Measurements from ENCODE around the gene ANO7. TPM values are rescaled to one million over a fixed set of nuclear protein-coding genes. Genes with fewer than 3 reads are reported as not detected.

ANO7 gene
- polyA plus RNA-seq, 1 donor from 2014 or later: not detected

DNA sequence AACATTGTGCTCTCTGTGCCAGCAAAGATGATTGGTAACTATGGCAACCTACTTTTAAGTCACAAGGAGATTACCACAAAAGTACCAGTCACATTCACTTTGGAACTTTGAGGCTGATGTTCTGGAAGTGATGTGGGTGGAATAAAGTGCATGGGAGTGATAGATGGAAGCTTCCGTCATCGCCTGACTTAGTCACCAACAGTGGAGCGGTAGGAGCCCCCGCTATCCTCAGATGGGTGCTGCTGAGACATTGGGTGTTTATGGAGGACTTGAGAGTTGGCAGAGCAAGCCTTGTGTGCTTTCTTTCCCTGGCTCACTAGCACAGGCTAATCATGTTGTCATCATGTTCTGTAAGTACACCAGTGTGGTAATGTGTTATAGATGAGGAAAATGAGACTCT is 33.6 kb upstream of the ANO7 start:
- TF ChIP-seq EP300 (conservative IDR thresholded peaks at IDR 0.05; ENCODE audit: poor library complexity, severe bottlenecking) (no peak), MXI1 (conservative IDR thresholded peaks at IDR 0.05; ENCODE audit: poor library complexity, severe bottlenecking) (no peak), EZH2 (IDR thresholded peaks at IDR 0.05; ENCODE audit: borderline replicate concordance, insufficient read depth, low read length, poor library complexity, severe bottlenecking) (no peak), RAD21 (conservative IDR thresholded peaks at IDR 0.05) (no peak), SMC3 (conservative IDR thresholded peaks at IDR 0.05; ENCODE audit: poor library complexity) (no peak)
- TF ChIP-seq, protein P1, sequence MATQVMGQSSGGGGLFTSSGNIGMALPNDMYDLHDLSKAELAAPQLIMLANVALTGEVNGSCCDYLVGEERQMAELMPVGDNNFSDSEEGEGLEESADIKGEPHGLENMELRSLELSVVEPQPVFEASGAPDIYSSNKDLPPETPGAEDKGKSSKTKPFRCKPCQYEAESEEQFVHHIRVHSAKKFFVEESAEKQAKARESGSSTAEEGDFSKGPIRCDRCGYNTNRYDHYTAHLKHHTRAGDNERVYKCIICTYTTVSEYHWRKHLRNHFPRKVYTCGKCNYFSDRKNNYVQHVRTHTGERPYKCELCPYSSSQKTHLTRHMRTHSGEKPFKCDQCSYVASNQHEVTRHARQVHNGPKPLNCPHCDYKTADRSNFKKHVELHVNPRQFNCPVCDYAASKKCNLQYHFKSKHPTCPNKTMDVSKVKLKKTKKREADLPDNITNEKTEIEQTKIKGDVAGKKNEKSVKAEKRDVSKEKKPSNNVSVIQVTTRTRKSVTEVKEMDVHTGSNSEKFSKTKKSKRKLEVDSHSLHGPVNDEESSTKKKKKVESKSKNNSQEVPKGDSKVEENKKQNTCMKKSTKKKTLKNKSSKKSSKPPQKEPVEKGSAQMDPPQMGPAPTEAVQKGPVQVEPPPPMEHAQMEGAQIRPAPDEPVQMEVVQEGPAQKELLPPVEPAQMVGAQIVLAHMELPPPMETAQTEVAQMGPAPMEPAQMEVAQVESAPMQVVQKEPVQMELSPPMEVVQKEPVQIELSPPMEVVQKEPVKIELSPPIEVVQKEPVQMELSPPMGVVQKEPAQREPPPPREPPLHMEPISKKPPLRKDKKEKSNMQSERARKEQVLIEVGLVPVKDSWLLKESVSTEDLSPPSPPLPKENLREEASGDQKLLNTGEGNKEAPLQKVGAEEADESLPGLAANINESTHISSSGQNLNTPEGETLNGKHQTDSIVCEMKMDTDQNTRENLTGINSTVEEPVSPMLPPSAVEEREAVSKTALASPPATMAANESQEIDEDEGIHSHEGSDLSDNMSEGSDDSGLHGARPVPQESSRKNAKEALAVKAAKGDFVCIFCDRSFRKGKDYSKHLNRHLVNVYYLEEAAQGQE (IDR thresholded peaks at IDR 0.05; ENCODE audit: borderline replicate concordance): no peak
- Histone ChIP-seq H3K27me3 (ENCODE audit: insufficient read depth, low read depth, low read length) (no peaks in the 10 kb centered on the region), H3F3A (ENCODE audit: insufficient read depth, low read length, poor library complexity, severe bottlenecking) (no peaks in the 10 kb centered on the region), H3K4me3 (ENCODE audit: low read length) (no peak overlapping the region), H3K9ac (ENCODE audit: low read length) (no peak overlapping the region), H3K27ac (ENCODE audit: low read length) (no peak overlapping the region), H3K9me2 (ENCODE audit: insufficient read depth, low read length) (no peaks in the 10 kb centered on the region), H4K20me1 (ENCODE audit: insufficient read depth) (no peaks in the 10 kb centered on the region), H2AFZ (ENCODE audit: low read depth, low read length) (no peak overlapping the region), H3K4me2 (ENCODE audit: low read length) (no peak overlapping the region), H3K9me3 (ENCODE audit: low read length) (no peaks in the 10 kb centered on the region), H3K36me3 (ENCODE audit: insufficient read depth, low read length) (no peaks in the 10 kb centered on the region), H3K79me2 (replicated peaks; ENCODE audit: insufficient read depth, low read length) (peaks cover 7% of the 10 kb centered on the region)

DNA sequence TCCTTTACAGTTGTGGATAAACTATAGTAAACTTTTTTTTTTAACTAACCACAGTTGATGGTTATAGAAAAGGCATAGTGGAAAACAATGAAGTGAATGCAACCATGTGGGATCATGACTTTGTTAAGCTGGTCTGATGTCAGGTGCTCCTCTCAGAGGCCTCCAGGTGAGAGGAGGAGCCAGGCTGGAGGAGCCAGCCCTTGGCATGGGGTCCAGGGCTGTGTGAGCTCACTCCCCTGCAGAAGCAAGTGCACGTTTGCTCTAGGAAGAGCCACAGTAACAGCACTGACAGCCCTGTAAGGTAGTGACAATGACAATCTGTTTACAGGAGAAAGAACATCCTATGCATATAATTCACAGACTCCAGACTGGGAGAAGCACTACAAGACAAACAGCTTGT is 32.5 kb upstream of the ANO7 start:
- Histone ChIP-seq H3K27ac (ENCODE audit: low read length) (no peak overlapping the region), H3K27me3 (ENCODE audit: insufficient read depth, low read depth, low read length) (no peaks in the 10 kb centered on the region), H3F3A (ENCODE audit: insufficient read depth, low read length, poor library complexity, severe bottlenecking) (no peaks in the 10 kb centered on the region), H3K4me2 (ENCODE audit: low read length) (no peak overlapping the region), H3K4me3 (ENCODE audit: low read length) (no peak overlapping the region), H4K20me1 (ENCODE audit: insufficient read depth) (no peaks in the 10 kb centered on the region), H3K9me2 (ENCODE audit: insufficient read depth, low read length) (no peaks in the 10 kb centered on the region), H2AFZ (ENCODE audit: low read depth, low read length) (no peak overlapping the region), H3K9me3 (ENCODE audit: low read length) (no peaks in the 10 kb centered on the region), H3K79me2 (replicated peaks; ENCODE audit: insufficient read depth, low read length) (peaks cover 3% of the 10 kb centered on the region), H3K9ac (ENCODE audit: low read length) (no peak overlapping the region), H3K36me3 (ENCODE audit: insufficient read depth, low read length) (no peaks in the 10 kb centered on the region)
- TF ChIP-seq MXI1 (conservative IDR thresholded peaks at IDR 0.05; ENCODE audit: poor library complexity, severe bottlenecking) (no peak), EP300 (conservative IDR thresholded peaks at IDR 0.05; ENCODE audit: poor library complexity, severe bottlenecking) (no peak), EZH2 (IDR thresholded peaks at IDR 0.05; ENCODE audit: borderline replicate concordance, insufficient read depth, low read length, poor library complexity, severe bottlenecking) (no peak)

DNA sequence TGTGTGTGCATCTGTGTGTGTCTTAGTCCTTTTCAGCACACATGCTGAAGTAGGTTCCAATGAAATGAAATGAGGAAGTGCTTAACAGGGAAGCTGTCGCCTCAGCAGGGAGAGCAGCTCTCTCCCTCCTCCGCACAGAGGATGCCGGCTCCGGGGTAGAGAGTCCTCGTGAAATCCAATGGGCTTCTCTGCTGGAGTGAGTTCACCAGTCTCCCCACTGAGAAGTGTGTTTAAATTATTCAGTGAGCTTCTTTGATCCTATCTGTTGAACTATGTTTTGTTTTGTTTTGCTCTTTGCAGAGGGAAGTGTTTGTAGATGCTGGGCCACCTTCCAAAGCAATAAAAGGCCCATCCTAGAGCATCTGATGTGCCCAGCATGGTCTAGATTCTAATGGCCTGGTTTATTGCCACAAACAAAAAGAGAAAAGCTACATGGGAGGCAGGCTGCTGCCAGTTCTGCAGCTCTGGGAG is 31.5 kb upstream of the ANO7 start:
- TF ChIP-seq SMC3 (conservative IDR thresholded peaks at IDR 0.05; ENCODE audit: poor library complexity) (no peak), RAD21 (conservative IDR thresholded peaks at IDR 0.05) (no peak), MXI1 (conservative IDR thresholded peaks at IDR 0.05; ENCODE audit: poor library complexity, severe bottlenecking) (no peak), TAF1 (IDR thresholded peaks at IDR 0.05; ENCODE audit: low read depth) (no peak), EZH2 (IDR thresholded peaks at IDR 0.05; ENCODE audit: borderline replicate concordance, insufficient read depth, low read length, poor library complexity, severe bottlenecking) (no peak), EP300 (conservative IDR thresholded peaks at IDR 0.05; ENCODE audit: poor library complexity, severe bottlenecking) (no peak), POLR2AphosphoS5 (IDR thresholded peaks at IDR 0.05) (no peak)
- TF ChIP-seq, protein P2, sequence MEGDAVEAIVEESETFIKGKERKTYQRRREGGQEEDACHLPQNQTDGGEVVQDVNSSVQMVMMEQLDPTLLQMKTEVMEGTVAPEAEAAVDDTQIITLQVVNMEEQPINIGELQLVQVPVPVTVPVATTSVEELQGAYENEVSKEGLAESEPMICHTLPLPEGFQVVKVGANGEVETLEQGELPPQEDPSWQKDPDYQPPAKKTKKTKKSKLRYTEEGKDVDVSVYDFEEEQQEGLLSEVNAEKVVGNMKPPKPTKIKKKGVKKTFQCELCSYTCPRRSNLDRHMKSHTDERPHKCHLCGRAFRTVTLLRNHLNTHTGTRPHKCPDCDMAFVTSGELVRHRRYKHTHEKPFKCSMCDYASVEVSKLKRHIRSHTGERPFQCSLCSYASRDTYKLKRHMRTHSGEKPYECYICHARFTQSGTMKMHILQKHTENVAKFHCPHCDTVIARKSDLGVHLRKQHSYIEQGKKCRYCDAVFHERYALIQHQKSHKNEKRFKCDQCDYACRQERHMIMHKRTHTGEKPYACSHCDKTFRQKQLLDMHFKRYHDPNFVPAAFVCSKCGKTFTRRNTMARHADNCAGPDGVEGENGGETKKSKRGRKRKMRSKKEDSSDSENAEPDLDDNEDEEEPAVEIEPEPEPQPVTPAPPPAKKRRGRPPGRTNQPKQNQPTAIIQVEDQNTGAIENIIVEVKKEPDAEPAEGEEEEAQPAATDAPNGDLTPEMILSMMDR (IDR thresholded peaks at IDR 0.05; ENCODE audit: poor library complexity, severe bottlenecking): no peak
- TF ChIP-seq, protein P1 (IDR thresholded peaks at IDR 0.05; ENCODE audit: borderline replicate concordance): no peak
- H3K36me3 ChIP-seq (ENCODE audit: insufficient read depth, low read length): no peaks in the 10 kb centered on the region
- H3K27ac ChIP-seq (ENCODE audit: low read length): no peak overlapping the region
- H3K79me2 ChIP-seq (replicated peaks; ENCODE audit: insufficient read depth, low read length): no peaks in the 10 kb centered on the region
- no peak overlapping the region for H3K4me2 ChIP-seq (ENCODE audit: low read length)
- no peak overlapping the region for H2AFZ ChIP-seq (ENCODE audit: low read depth, low read length)
- no peak overlapping the region for H3K4me3 ChIP-seq (ENCODE audit: low read length)
- no peaks in the 10 kb centered on the region for H3F3A ChIP-seq (ENCODE audit: insufficient read depth, low read length, poor library complexity, severe bottlenecking)
- H4K20me1 ChIP-seq (ENCODE audit: insufficient read depth): no peaks in the 10 kb centered on the region
- H3K9me3 ChIP-seq (ENCODE audit: low read length): no peaks in the 10 kb centered on the region
- H3K9me2 ChIP-seq (ENCODE audit: insufficient read depth, low read length): no peaks in the 10 kb centered on the region
- H3K27me3 ChIP-seq (ENCODE audit: insufficient read depth, low read depth, low read length): no peaks in the 10 kb centered on the region
- no peak overlapping the region for H3K9ac ChIP-seq (ENCODE audit: low read length)

All from neural cell (in vitro differentiated cells).